Activated T-helper 2 cell treated with anti-CD3 and anti-CD28 coated beads, Interferon-gamma antibody, Interleukin-2, Interleukin-4, amounts not matched to agents 10 μg/mL and 5 μg/mL and 100 μg/mL, durations not matched to agents 14 hours and 24 hours and 36 hours (primary cell): ENCODE measurements around the gene WWC1. TPM values are rescaled to one million over a fixed set of nuclear protein-coding genes. Genes with fewer than 3 reads are reported as not detected.

ENCODE experiments used
- DNase-seq: peaks from one replicate; pipeline ENCODE4 v3.0.0; 2021; ENCODE audit warnings: low spot score
- H3K27ac Mint-ChIP-seq: one replicate; pipeline ENCODE4 v1.8.0; 2021; ENCODE audit warnings: mixed read lengths
- H3K27me3 Mint-ChIP-seq: one replicate; pipeline ENCODE4 v1.8.0; 2021; ENCODE audit warnings: low read depth, mixed read lengths
- H3K36me3 Mint-ChIP-seq: one replicate; pipeline ENCODE4 v1.8.0; 2021; ENCODE audit warnings: low read depth, mixed read lengths
- H3K4me1 Mint-ChIP-seq: one replicate; pipeline ENCODE4 v1.8.0; 2021; ENCODE audit warnings: low read depth, mixed read lengths
- H3K4me3 Mint-ChIP-seq: one replicate; pipeline ENCODE4 v1.8.0; 2021; ENCODE audit warnings: low read depth, mild to moderate bottlenecking, moderate library complexity, mixed read lengths
- H3K9me3 Mint-ChIP-seq: one replicate; pipeline ENCODE4 v1.8.0; 2021; ENCODE audit warnings: mixed read lengths
- intact Hi-C: fragments of 100-400 bp; cut with micrococcal nuclease; formaldehyde crosslinking; loops from one replicate; pipeline ENCODE4 v1.15.1; 2023
- total RNA-seq: library from RNA; stranded (reverse); gene quantifications from 2 replicates; pipeline ENCODE4 v1.2.3, GENCODE V29; 2022

The WWC1 gene
- total RNA-seq, 1 donor from 2014 or later = 0.59 TPM

GRCh38 chr5:168469816-168470215 is 178.4 kb downstream of the WWC1 start:
- Mint-ChIP-seq H3K27ac (no peak overlapping the region), H3K36me3 (no peaks in the 10 kb centered on the region), H3K27me3 (peaks cover 5% of the 10 kb centered on the region), H3K4me3 (no peak overlapping the region), H3K4me1 (no peaks in the 10 kb centered on the region), H3K9me3 (no peaks in the 10 kb centered on the region)
- intact Hi-C loops = no loop called here
- DNase-seq = no peak

DNA sequence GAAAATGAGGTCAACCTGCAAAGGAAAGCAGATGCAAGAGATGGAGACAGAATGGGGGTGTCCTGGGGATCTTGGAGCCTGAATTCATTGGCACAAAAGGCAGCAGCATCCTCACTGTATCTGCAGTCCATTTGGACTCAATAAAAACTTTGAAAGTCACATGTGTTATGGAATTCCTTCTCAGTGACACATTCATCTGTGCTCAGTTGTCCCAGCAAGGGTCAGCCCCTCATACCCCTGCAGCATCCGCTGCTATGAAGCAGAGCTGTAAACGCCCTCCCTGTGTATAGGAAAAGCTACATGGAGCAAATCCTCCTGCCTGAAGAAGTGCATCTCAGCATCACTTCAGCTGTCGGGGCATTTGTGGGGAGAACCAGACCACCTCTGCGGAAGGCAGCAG is 180.3 kb downstream of the WWC1 start:
- intact Hi-C loops = no loop called here
- Mint-ChIP-seq H3K4me1 (no peaks in the 10 kb centered on the region), H3K27me3 (peaks cover 5% of the 10 kb centered on the region), H3K4me3 (no peak overlapping the region), H3K27ac (no peak overlapping the region), H3K9me3 (no peaks in the 10 kb centered on the region), H3K36me3 (no peaks in the 10 kb centered on the region)
- DNase-seq = no peak

GRCh38 chr5:168472329-168472728 is 180.9 kb downstream of the WWC1 start:
- no peak overlapping the region for H3K27ac Mint-ChIP-seq

GRCh38 chr5:168474319-168474718 is 182.9 kb downstream of the WWC1 start:
- no peaks in the 10 kb centered on the region for H3K9me3 Mint-ChIP-seq
- no peaks in the 10 kb centered on the region for H3K36me3 Mint-ChIP-seq
- H3K4me3 Mint-ChIP-seq = no peak overlapping the region
- H3K27ac Mint-ChIP-seq = no peak overlapping the region
- intact Hi-C loops = no loop called here
- H3K4me1 Mint-ChIP-seq = no peaks in the 10 kb centered on the region
- DNase-seq = no peak
- peaks cover 10% of the 10 kb centered on the region for H3K27me3 Mint-ChIP-seq

More at GRCh38 chr5:168472329-168472728, 180.9 kb downstream of the WWC1 start:
- H3K4me3 Mint-ChIP-seq = no peak overlapping the region
- no peaks in the 10 kb centered on the region for H3K9me3 Mint-ChIP-seq
- DNase-seq = no peak
- intact Hi-C loops = no loop called here
- H3K4me1 Mint-ChIP-seq = no peaks in the 10 kb centered on the region
- H3K36me3 Mint-ChIP-seq = no peaks in the 10 kb centered on the region
- peaks cover 7% of the 10 kb centered on the region for H3K27me3 Mint-ChIP-seq

- H3K9me3 Mint-ChIP-seq = no peaks in the 10 kb centered on the region
- H3K4me1 Mint-ChIP-seq = peaks cover 9% of the 10 kb centered on the region
- H3K4me3 Mint-ChIP-seq = no peak overlapping the region
Measured at GRCh38 chr5:168477060-168477459, 185.6 kb downstream of the WWC1 start.

GRCh38 chr5:168479166-168479565 is 187.7 kb downstream of the WWC1 start:
- H3K9me3 Mint-ChIP-seq = no peaks in the 10 kb centered on the region
- intact Hi-C loops = no loop called here
- no peak for DNase-seq
- H3K4me1 Mint-ChIP-seq = peaks cover 10% of the 10 kb centered on the region
- peaks cover 12% of the 10 kb centered on the region for H3K27me3 Mint-ChIP-seq
- no peak overlapping the region for H3K27ac Mint-ChIP-seq
- H3K36me3 Mint-ChIP-seq = no peaks in the 10 kb centered on the region
- no peak overlapping the region for H3K4me3 Mint-ChIP-seq

More at GRCh38 chr5:168477060-168477459, 185.6 kb downstream of the WWC1 start:
- DNase-seq = no peak
- intact Hi-C loops = no loop called here
- no peak overlapping the region for H3K27ac Mint-ChIP-seq
- peaks cover 10% of the 10 kb centered on the region for H3K27me3 Mint-ChIP-seq
- H3K36me3 Mint-ChIP-seq = no peaks in the 10 kb centered on the region

DNA sequence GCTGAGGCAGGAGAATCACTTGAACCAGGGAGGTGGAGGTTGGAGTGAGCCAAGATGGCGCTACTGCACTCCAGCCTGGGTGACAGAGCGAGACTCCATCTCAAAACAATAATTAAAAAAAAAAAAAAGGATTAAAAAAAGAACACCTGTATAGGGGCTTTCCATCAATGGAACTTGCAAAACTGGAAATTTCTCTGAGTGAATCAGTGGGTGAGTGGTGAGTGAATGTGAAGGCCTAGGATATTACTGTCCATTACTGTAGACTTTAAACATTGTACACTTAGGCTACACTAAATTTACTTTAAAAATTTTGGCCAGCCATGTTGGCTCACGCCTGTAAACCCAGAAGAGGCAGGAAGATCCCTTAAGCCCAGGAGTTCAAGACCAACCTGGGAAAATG is 189.2 kb downstream of the WWC1 start:
- Mint-ChIP-seq H3K9me3 (no peaks in the 10 kb centered on the region), H3K27me3 (peaks cover 12% of the 10 kb centered on the region), H3K4me3 (no peak overlapping the region), H3K36me3 (no peaks in the 10 kb centered on the region), H3K27ac (no peak overlapping the region), H3K4me1 (peaks cover 16% of the 10 kb centered on the region)
- intact Hi-C loops = loop anchor here (10.0 kb wide), 1 partner anchor 314 kb away; no protein-coding TSS in a partner anchor
- DNase-seq = no peak

DNA sequence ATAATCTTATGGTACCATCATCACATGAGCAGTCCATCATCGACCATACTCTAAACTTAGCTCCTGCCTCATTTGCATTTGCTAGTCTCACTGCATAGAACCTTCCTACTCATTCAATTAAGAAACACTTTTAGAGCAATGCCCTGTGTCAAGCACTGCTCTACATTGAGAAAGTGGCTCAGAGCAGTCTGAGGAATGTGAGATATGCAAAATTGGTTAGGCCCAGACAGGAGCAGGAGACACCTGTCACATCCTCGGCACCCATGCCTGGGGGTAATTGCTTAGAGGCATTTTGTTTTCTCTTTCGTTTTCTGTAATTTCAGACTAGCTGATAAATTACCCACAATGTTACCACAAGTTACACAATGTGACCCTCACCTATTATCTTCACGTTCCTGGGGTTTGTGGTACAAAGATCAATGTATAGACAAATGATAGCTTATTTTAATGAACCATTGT is 189.9 kb downstream of the WWC1 start:
- Mint-ChIP-seq H3K4me1 (peaks cover 21% of the 10 kb centered on the region), H3K27me3 (peaks cover 12% of the 10 kb centered on the region), H3K27ac (no peak overlapping the region), H3K36me3 (no peaks in the 10 kb centered on the region), H3K9me3 (no peaks in the 10 kb centered on the region), H3K4me3 (no peak overlapping the region)
- DNase-seq = no peak
- intact Hi-C loops = loop anchor here (10.0 kb wide), 1 partner anchor 313 kb away; no protein-coding TSS in a partner anchor

DNA sequence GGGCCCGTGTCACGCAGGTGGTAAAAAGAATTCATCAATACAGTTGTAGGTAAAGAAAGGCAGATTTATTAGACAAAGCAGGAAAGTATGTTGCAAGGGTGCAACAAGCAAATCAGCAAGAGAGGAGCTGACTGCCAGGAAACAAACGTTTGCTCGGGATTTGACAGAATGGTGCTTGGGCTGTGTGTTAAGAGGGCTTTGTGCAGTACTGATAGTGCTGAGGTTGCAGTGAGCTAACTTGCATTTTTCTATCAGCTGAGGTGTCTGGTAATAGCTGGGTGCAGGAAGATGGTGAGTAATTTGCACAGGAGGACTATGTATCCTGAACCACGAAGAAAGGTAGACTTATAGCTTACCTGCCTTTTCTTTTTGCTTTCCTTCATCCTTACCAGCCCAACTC is 190.9 kb downstream of the WWC1 start:
- H3K27ac Mint-ChIP-seq = no peak overlapping the region
- H3K4me3 Mint-ChIP-seq = no peak overlapping the region
- H3K4me1 Mint-ChIP-seq = peaks cover 24% of the 10 kb centered on the region
- no peak for DNase-seq
- H3K9me3 Mint-ChIP-seq = no peaks in the 10 kb centered on the region
- peaks cover 9% of the 10 kb centered on the region for H3K27me3 Mint-ChIP-seq
- peaks cover 3% of the 10 kb centered on the region for H3K36me3 Mint-ChIP-seq
- intact Hi-C loops = loop anchor here (10.0 kb wide), 1 partner anchor 312 kb away; no protein-coding TSS in a partner anchor

GRCh38 chr5:168486136-168486879 is 194.9 kb downstream of the WWC1 start, which contains the start of gene RARS1:
RARS1 (plus strand) TSS chr5:168486471; CDS start chr5:168486499, 28 bp downstream.
- intact Hi-C loops = loop anchor here (1.0 to 10.0 kb wide), 5 partner anchors 42 to 308 kb away; partner anchors contain the start of gene PANK3
- DNase-seq = peak; percentile 84
- H3K36me3 Mint-ChIP-seq = peaks cover 30% of the 10 kb centered on the region
- peak within 1 kb of the TSS; percentile 99 for H3K4me3 Mint-ChIP-seq
- peak within 1 kb of the TSS; percentile 89 for H3K27ac Mint-ChIP-seq
- no peaks in the 10 kb centered on the region for H3K9me3 Mint-ChIP-seq
- peaks cover 6% of the 10 kb centered on the region for H3K27me3 Mint-ChIP-seq
- peaks cover 26% of the 10 kb centered on the region for H3K4me1 Mint-ChIP-seq

- intact Hi-C loops = loop anchor here (5.0 to 10.0 kb wide), 3 partner anchors 82 to 306 kb away; no protein-coding TSS in a partner anchor
- H3K27me3 Mint-ChIP-seq = no peaks in the 10 kb centered on the region
- H3K27ac Mint-ChIP-seq = no peak overlapping the region
- no peaks in the 10 kb centered on the region for H3K9me3 Mint-ChIP-seq
- no peak for DNase-seq
- peaks cover 56% of the 10 kb centered on the region for H3K36me3 Mint-ChIP-seq
- H3K4me3 Mint-ChIP-seq = no peak overlapping the region
- peaks cover 22% of the 10 kb centered on the region for H3K4me1 Mint-ChIP-seq
Measured at GRCh38 chr5:168489059-168489458, 197.6 kb downstream of the WWC1 start.

DNA sequence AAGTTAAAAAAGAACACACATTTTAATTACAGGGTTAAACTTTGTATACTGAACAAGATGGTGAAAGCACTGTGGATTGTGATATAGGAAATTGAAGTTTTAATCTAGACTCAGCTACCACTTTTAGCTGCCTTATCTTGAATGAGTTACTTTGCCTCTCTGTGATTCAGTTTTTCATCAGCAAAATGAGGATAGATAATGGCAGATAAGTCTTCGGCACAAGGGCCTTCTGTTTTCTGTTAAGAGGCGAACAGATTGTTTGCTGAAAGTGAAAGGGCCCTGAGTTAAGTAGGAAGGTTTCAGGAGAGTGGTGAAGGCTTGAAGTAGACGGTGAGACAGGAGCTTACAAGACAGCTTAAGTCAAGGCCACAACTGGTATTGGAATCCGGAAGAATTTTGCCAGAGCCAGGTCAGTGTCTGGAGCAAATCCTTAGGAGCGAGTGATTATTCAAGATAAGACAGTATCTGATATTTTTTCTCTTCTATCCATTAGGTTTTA is 202.7 kb downstream of the WWC1 start:
- H3K27me3 Mint-ChIP-seq = no peaks in the 10 kb centered on the region
- peaks cover 5% of the 10 kb centered on the region for H3K4me1 Mint-ChIP-seq
- no peaks in the 10 kb centered on the region for H3K9me3 Mint-ChIP-seq
- no peak overlapping the region for H3K4me3 Mint-ChIP-seq
- no peak overlapping the region for H3K27ac Mint-ChIP-seq
- DNase-seq = no peak
- intact Hi-C loops = no loop called here
- H3K36me3 Mint-ChIP-seq = peaks cover 76% of the 10 kb centered on the region

DNA sequence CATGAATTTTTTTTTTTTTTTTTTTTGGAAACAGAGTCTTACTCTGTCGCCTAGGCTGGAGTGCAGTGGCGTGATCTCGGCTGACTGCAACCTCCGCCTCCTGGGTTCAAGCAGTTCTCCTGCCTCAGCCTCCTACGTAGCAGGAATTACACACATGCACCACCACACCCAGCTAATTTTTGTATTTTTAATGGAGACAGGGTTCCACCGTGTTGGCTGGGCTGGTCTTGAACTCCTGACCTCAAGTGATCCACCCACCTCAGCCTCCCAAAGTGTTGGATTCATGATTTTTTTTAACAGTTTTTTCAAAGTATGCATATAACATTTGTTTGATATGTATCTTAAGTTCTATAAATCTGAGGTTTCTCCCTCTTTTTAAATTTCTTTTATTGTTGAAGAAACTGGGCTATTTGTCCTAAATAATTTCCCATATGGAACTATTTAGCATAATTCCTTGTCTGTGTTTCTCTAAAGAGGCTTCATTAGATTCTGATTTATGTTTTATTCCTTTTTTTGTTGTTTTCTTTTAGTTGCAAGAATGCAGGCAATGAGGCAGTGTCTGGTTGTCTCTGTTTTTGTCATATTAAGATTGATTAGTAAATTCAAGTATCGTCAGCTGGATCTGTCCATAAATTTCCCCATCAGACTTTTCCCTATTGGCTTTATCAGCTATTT is 211.3 kb downstream of the WWC1 start:
- H3K36me3 Mint-ChIP-seq = peaks cover 51% of the 10 kb centered on the region
- no peaks in the 10 kb centered on the region for H3K27me3 Mint-ChIP-seq
- DNase-seq = no peak
- H3K9me3 Mint-ChIP-seq = no peaks in the 10 kb centered on the region
- H3K4me3 Mint-ChIP-seq = no peak overlapping the region
- H3K4me1 Mint-ChIP-seq = no peaks in the 10 kb centered on the region
- no peak overlapping the region for H3K27ac Mint-ChIP-seq
- intact Hi-C loops = no loop called here
